Pancreas (tissue), 10 donors: ENCODE results near the gene SWAP70. TPM values are rescaled to one million over a fixed set of nuclear protein-coding genes. Genes with fewer than 3 reads are reported as not detected.
A peak's percentile ranks its signal among the peaks of the same experiment; 100 is the strongest.

Experiments
- ATAC-seq, 4 donors: fragments of 200-7000 bp; cut with Tn5 transposase; one replicate each; pipeline versions ENCODE4 v1.8.0 to v1.9.1; 2020; ENCODE audit warnings: mild to moderate bottlenecking in 4 of 4, moderate library complexity in 4 of 4
- DNase-seq, 6 donors: peaks; one replicate each; pipeline ENCODE4 v3.0.0-alpha.2; 2020
- FAIRE-seq: peaks from 2 replicates; lab custom pipeline; 2012; peaks lifted over from hg19 to GRCh38; lab: Jason Lieb, UNC
- H3K27ac ChIP-seq, 4 donors: fragments of 200-600 bp; sonication (generic); 1 replicate in 3 of 4; 2 replicates in 1 of 4; pipeline versions ENCODE4 v1.5.0 to v1.8.0; 2020
- H3K27me3 ChIP-seq, 4 donors: fragments of 200-600 bp; one replicate each; pipeline ENCODE4 v1.8.0; 2021
- H3K36me3 ChIP-seq, 3 donors: fragments of 200-600 bp; sonication (generic) in 1 of 3; one replicate each; pipeline versions ENCODE4 v1.5.0 to v1.8.0; 2020 to 2021
- H3K4me1 ChIP-seq, 3 donors: fragments of 200-600 bp; one replicate each; pipeline ENCODE4 v1.8.0; 2021
- H3K4me3 ChIP-seq, 4 donors: fragments of 200-600 bp; sonication (generic) in 2 of 4; one replicate each; pipeline versions ENCODE4 v1.5.0 to v1.8.0; 2020 to 2021
- H3K9me3 ChIP-seq, 4 donors: fragments of 200-600 bp; one replicate each; pipeline ENCODE4 v1.8.0; 2021
- WGBS, 2 donors: extraction: QIAGEN DNeasy Blood & Tissue Kit; methylation state at CpG; one replicate each; pipeline ENCODE4 v1.1.7; 2013; 5-methylcytosine and 5-hydroxymethylcytosine counted together
- intact Hi-C, 3 donors: fragments of 100-400 bp; cut with DNase I; formaldehyde crosslinking; loops; one replicate each; pipeline versions ENCODE4 v1.11.1 to v1.14.2; 2022
- polyA plus RNA-seq, 2 donors: library from polyadenylated mRNA; stranded (reverse); fragments of 200-250 nt; gene quantifications; one replicate each; pipeline ENCODE4 v1.2.3, GENCODE V29; 2013
- total RNA-seq, 6 donors: library from RNA; stranded (reverse); fragmentation: NEBNext Ultra II Directional in 4 of 6; extraction: Animal tissue kit (Norgen Biotek cat#: 25700) in 4 of 6; gene quantifications; one replicate each; pipeline versions ENCODE4 v1.2.1 to v1.2.4, GENCODE V29; 2021 to 2023
- TF ChIP-seq, protein P1 (sequence below), 4 donors: fragments of 200-600 bp; sonication (generic) in 3 of 4; IDR thresholded peaks; one replicate each; pipeline versions ENCODE4 v1.5.0 to v1.8.0; 2021; ENCODE audit warnings: antibody characterized with exemption in 4 of 4
- donor health status: healthy with polysubstance abuse.
- donor health status: DM: no; HTN: no; CAD: no; lungs with moderate emphysema.
- donor health status: DM: no; HTN: no; CAD: no.
- donor health status: control.
- donor health status: control.
- donor health status: Bipolar disorder and iron deficiency.
- donor health status: DM: yes; HTN: yes; CAD: no.
- donor health status: DM: no; HTN: no; CAD: no.
- donor health status: DM: no; HTN: no; CAD: no.
- donor health status: DM: yes; HTN: yes; CAD: no.

SWAP70 gene
- total and polyA plus RNA-seq, 8 donors, result 4.8 to 22.3 (median 10.3) TPM

GRCh38 chr11:9678576-9678975 lies 14.7 kb downstream of the SWAP70 start:
- ATAC-seq (no peak), DNase-seq (no peak), FAIRE-seq (no peak)
- TF ChIP-seq, protein P1, sequence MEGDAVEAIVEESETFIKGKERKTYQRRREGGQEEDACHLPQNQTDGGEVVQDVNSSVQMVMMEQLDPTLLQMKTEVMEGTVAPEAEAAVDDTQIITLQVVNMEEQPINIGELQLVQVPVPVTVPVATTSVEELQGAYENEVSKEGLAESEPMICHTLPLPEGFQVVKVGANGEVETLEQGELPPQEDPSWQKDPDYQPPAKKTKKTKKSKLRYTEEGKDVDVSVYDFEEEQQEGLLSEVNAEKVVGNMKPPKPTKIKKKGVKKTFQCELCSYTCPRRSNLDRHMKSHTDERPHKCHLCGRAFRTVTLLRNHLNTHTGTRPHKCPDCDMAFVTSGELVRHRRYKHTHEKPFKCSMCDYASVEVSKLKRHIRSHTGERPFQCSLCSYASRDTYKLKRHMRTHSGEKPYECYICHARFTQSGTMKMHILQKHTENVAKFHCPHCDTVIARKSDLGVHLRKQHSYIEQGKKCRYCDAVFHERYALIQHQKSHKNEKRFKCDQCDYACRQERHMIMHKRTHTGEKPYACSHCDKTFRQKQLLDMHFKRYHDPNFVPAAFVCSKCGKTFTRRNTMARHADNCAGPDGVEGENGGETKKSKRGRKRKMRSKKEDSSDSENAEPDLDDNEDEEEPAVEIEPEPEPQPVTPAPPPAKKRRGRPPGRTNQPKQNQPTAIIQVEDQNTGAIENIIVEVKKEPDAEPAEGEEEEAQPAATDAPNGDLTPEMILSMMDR (IDR thresholded peaks at IDR 0.05), result no peak
- no peaks in the 10 kb centered on the region for H3K36me3 ChIP-seq
- H3K4me1 ChIP-seq, result no peaks in the 10 kb centered on the region
- 83% methylated on average over 4 of the region's 4 CpGs for whole genome bisulfite sequencing, 2 donors
- H3K27ac ChIP-seq, result no peak overlapping the region
- intact Hi-C loops, result no loop called here
- no peaks in the 10 kb centered on the region for H3K9me3 ChIP-seq
- H3K4me3 ChIP-seq, result no peak overlapping the region
- H3K27me3 ChIP-seq, result no peaks in the 10 kb centered on the region

DNA sequence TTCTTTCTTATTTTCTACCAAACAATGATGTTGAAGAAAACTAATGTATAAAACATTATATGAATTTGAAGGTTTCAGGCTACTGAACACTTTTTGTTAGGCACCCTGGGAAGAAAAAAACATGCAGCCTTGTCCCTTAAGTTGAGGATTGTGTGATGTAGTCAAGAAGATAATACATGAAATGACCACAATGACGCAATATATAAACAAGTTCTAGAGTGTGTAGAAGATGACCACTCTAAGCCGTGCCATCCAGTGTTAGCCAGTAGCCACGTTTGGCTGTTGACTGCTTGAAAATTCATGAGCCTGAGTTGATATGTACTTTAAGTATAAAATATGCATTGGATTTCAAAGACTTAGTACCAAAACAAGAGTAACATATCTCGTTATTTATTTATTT lies 16.2 kb downstream of the SWAP70 start:
- no peaks in the 10 kb centered on the region for H3K27me3 ChIP-seq
- FAIRE-seq (no peak), DNase-seq (no peak), ATAC-seq (no peak)
- no peaks in the 10 kb centered on the region for H3K9me3 ChIP-seq
- TF ChIP-seq, protein P1 (IDR thresholded peaks at IDR 0.05), result no peak
- peaks cover 0 to 3% (median 0%) of the 10 kb centered on the region in 3 donors for H3K36me3 ChIP-seq
- no peaks in the 10 kb centered on the region for H3K4me1 ChIP-seq
- no peak overlapping the region for H3K4me3 ChIP-seq
- H3K27ac ChIP-seq, result no peak overlapping the region
- 86% methylated on average over 4 of the region's 4 CpGs for WGBS, 2 donors
- intact Hi-C loops, result no loop called here

DNA sequence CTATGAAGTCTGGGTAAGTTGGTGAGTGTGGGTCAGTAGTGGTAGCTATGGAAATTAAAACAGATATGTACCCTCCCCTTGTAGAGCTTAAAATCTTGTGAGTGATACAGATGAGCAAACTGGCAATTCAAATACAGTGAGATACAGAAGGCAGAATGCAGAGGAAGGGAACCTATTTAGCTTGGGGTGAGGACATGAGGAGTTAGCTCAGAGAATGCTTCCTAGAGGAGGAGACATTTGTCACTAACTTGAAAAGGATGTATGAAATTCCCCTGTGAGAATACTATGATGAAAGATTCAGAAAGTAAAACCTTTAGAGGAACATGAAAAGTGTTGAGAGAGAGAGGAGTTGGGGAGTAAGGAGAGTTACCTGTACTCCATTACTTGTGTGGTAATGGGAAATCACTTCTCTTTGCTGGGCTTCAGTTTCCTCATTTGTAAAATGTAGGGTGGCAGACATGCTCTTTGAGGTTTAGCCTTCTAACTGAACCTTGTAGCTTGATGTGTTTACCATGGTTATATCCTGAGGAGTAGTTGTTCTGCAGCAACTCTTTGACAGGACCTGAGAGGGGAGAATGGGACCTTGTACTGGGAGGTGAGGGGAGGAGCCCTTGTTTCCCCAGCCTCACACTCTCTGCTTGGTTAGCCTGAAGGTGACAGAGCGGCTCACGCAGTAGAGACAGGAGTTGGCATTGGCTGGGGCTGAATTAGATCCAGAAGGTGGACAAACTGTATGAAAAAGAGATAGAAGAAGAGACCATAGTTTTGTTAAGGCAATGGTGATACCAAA lies 17.9 kb downstream of the SWAP70 start:
- DNase-seq (no peak), FAIRE-seq (no peak), ATAC-seq (no peak)
- Histone ChIP-seq H3K36me3 (peaks cover 0 to 3% (median 0%) of the 10 kb centered on the region in 3 donors), H3K27me3 (no peaks in the 10 kb centered on the region), H3K9me3 (no peaks in the 10 kb centered on the region), H3K27ac (no peak overlapping the region), H3K4me3 (no peak overlapping the region), H3K4me1 (no peaks in the 10 kb centered on the region)
- TF ChIP-seq, protein P1 (IDR thresholded peaks at IDR 0.05), result no peak
- WGBS, 2 donors, result 62 to 70% methylated on average over 2 of the region's 2 CpGs
- intact Hi-C loops, result no loop called here

GRCh38 chr11:9687711-9688477 lies 24.0 kb downstream of the SWAP70 start:
- Histone ChIP-seq H3K4me3 (no peak overlapping the region), H3K27me3 (no peaks in the 10 kb centered on the region), H3K36me3 (peaks cover 0 to 3% (median 0%) of the 10 kb centered on the region in 3 donors), H3K4me1 (peaks cover 0 to 12% (median 2%) of the 10 kb centered on the region in 3 donors), H3K9me3 (no peaks in the 10 kb centered on the region), H3K27ac (peak overlapping the region in 1 of 4 donors; percentile 57)
- intact Hi-C loops, result no loop called here
- TF ChIP-seq, protein P1 (IDR thresholded peaks at IDR 0.05), result no peak
- 77 to 78% methylated on average over 2 of the region's 2 CpGs for WGBS, 2 donors
- DNase-seq (peak in 1 of 6 donors; percentile 28), FAIRE-seq (no peak), ATAC-seq (no peak)
